Keratinocyte (primary cell): ENCODE data around the gene MYOZ2.

ENCODE experiments used
- CTCF ChIP-seq, 3 experiments: IDR thresholded peaks in 1 of 3; conservative IDR thresholded peaks in 1 of 3; optimal IDR thresholded peaks in 1 of 3; 2 replicates in 2 of 3; 3 replicates in 1 of 3; pipeline versions ENCODE3 to v1.5.1; 2011; ENCODE audit warnings: low read length in 3 of 3, mild to moderate bottlenecking in 3 of 3, moderate library complexity in 2 of 3, control low read depth in 1 of 3, inconsistent platforms in 1 of 3; ENCODE audit not compliant: insufficient read depth in 2 of 3; ENCODE audit errors: extremely low read depth in 1 of 3
- EZH2 ChIP-seq: IDR thresholded peaks from one replicate; pipeline ENCODE4 v1.6.1; 2012; ENCODE audit warnings: inconsistent platforms, mild to moderate bottlenecking, low read length, moderate library complexity

- TF ChIP-seq CTCF (optimal IDR thresholded peaks at IDR 0.05 in 1 of 3, IDR thresholded peaks at IDR 0.05 in 1 of 3, conservative IDR thresholded peaks at IDR 0.05 in 1 of 3; ENCODE audit: extremely low read depth in 1 of 3, insufficient read depth in 2 of 3, low read length in 3 of 3) (no peak), EZH2 (no peak)
Observed at GRCh38 chr4:119172223-119172622, 36.6 kb downstream of the MYOZ2 start.
